Ascending aorta (tissue), 2 donors: ENCODE data around the gene MYOZ1. TPM values are rescaled to one million over a fixed set of nuclear protein-coding genes. Genes with fewer than 3 reads are reported as not detected.

Experiments
- DNase-seq, 2 donors: peaks; one replicate each; pipeline ENCODE4 v3.0.0-alpha.2; 2019; ENCODE audit warnings: low spot score in 2 of 2
- H3K27ac ChIP-seq, 2 donors: fragments of 200-600 bp; sonication (generic); one replicate each; pipeline ENCODE4 v1.5.1; 2016 to 2017; ENCODE audit warnings: mild to moderate bottlenecking in 1 of 2
- H3K27me3 ChIP-seq: fragments of 200-600 bp; sonication (generic); one replicate; pipeline ENCODE4 v1.5.1; 2017
- H3K36me3 ChIP-seq, 2 donors: fragments of 200-600 bp; sonication (generic); one replicate each; pipeline ENCODE4 v1.5.1; 2016
- H3K4me1 ChIP-seq, 2 donors: fragments of 200-600 bp; sonication (generic); one replicate each; pipeline ENCODE4 v1.5.1; 2016 to 2017; ENCODE audit warnings: mild to moderate bottlenecking in 1 of 2
- H3K4me3 ChIP-seq, 2 donors: fragments of 200-600 bp; sonication (generic); one replicate each; pipeline ENCODE4 v1.5.1; 2016 to 2017; ENCODE audit warnings: mild to moderate bottlenecking in 1 of 2
- H3K9me3 ChIP-seq, 2 donors: fragments of 200-600 bp; sonication (generic); one replicate each; pipeline ENCODE4 v1.5.1; 2016
- CTCF ChIP-seq, 3 experiments: fragments of 200-600 bp in 2 of 3; fragments of 450-650 bp in 1 of 3; sonication (generic) in 2 of 3; IDR thresholded peaks; one replicate each; pipeline ENCODE4 v1.5.1; 2016 to 2019; ENCODE audit warnings: antibody characterized with exemption in 3 of 3, mild to moderate bottlenecking in 1 of 3, moderate library complexity in 1 of 3
- intact Hi-C: fragments of 100-400 bp; cut with DNase I; formaldehyde crosslinking; loops from one replicate; pipeline ENCODE4 v1.15.1; 2023
- total RNA-seq: library from RNA; depleted of rRNA; stranded (reverse); fragments of >200 nt; gene quantifications from one replicate; pipeline ENCODE4 v1.1.0, GENCODE V29; 2016

MYOZ1 gene
- total RNA-seq, 1 donor from 2014 or later = 8.5 TPM

GRCh38 chr10:73655990-73656298, 14.7 kb upstream of the MYOZ1 start, which contains the start of gene SYNPO2L:
Gene SYNPO2L, minus strand, starts transcription at chr10:73656029. Its CDS starts 107 bp downstream, at chr10:73655922.
- no peaks in the 10 kb centered on the region for H3K36me3 ChIP-seq
- no peaks in the 10 kb centered on the region for H3K27me3 ChIP-seq
- DNase-seq = no peak
- intact Hi-C loops = no loop called here
- no peak for TF ChIP-seq CTCF (IDR thresholded peaks at IDR 0.05)
- H3K4me1 ChIP-seq = peaks cover 5 to 11% of the 10 kb centered on the region in 2 donors
- no peaks in the 10 kb centered on the region for H3K9me3 ChIP-seq
- peak within 1 kb of the TSS; percentile 63 to 74 for H3K27ac ChIP-seq
- H3K4me3 ChIP-seq = no peak within 1 kb of the TSS

GRCh38 chr10:73655257-73655989, 14.1 kb upstream of the MYOZ1 start:
- Histone ChIP-seq H3K27ac (peak overlapping the region; percentile 63 to 74), H3K4me3 (no peak overlapping the region), H3K4me1 (peaks cover 5 to 11% of the 10 kb centered on the region in 2 donors), H3K27me3 (no peaks in the 10 kb centered on the region), H3K9me3 (no peaks in the 10 kb centered on the region), H3K36me3 (no peaks in the 10 kb centered on the region)
- no peak for DNase-seq
- no peak for TF ChIP-seq CTCF (IDR thresholded peaks at IDR 0.05)
- intact Hi-C loops = no loop called here

- DNase-seq = no peak
- TF ChIP-seq CTCF (IDR thresholded peaks at IDR 0.05) = no peak
- H3K4me1 ChIP-seq = peaks cover 5 to 11% of the 10 kb centered on the region in 2 donors
- no peaks in the 10 kb centered on the region for H3K27me3 ChIP-seq
- no peaks in the 10 kb centered on the region for H3K9me3 ChIP-seq
- intact Hi-C loops = no loop called here
- no peak overlapping the region for H3K4me3 ChIP-seq
- no peaks in the 10 kb centered on the region for H3K36me3 ChIP-seq
- H3K27ac ChIP-seq = no peak overlapping the region
Measured at GRCh38 chr10:73653701-73654100, 12.4 kb upstream of the MYOZ1 start.

- Histone ChIP-seq H3K27me3 (no peaks in the 10 kb centered on the region), H3K36me3 (no peaks in the 10 kb centered on the region), H3K27ac (no peak overlapping the region), H3K9me3 (no peaks in the 10 kb centered on the region), H3K4me3 (no peak overlapping the region), H3K4me1 (peaks cover 5 to 14% of the 10 kb centered on the region in 2 donors)
- no peak for DNase-seq
- no peak for TF ChIP-seq CTCF (IDR thresholded peaks at IDR 0.05)
- intact Hi-C loops = no loop called here
Measured at GRCh38 chr10:73653195-73653594, 11.9 kb upstream of the MYOZ1 start.

- H3K36me3 ChIP-seq = no peaks in the 10 kb centered on the region
- no peaks in the 10 kb centered on the region for H3K27me3 ChIP-seq
- no peak overlapping the region for H3K27ac ChIP-seq
- no peak overlapping the region for H3K4me3 ChIP-seq
- no peak for TF ChIP-seq CTCF (IDR thresholded peaks at IDR 0.05)
- peaks cover 9 to 20% of the 10 kb centered on the region in 2 donors for H3K4me1 ChIP-seq
- no peak for DNase-seq
- intact Hi-C loops = no loop called here
- no peaks in the 10 kb centered on the region for H3K9me3 ChIP-seq
Measured at GRCh38 chr10:73650537-73651331, 9.5 kb upstream of the MYOZ1 start.
